ENCODE data around the gene PSMC3.

Gene PSMC3

DNA sequence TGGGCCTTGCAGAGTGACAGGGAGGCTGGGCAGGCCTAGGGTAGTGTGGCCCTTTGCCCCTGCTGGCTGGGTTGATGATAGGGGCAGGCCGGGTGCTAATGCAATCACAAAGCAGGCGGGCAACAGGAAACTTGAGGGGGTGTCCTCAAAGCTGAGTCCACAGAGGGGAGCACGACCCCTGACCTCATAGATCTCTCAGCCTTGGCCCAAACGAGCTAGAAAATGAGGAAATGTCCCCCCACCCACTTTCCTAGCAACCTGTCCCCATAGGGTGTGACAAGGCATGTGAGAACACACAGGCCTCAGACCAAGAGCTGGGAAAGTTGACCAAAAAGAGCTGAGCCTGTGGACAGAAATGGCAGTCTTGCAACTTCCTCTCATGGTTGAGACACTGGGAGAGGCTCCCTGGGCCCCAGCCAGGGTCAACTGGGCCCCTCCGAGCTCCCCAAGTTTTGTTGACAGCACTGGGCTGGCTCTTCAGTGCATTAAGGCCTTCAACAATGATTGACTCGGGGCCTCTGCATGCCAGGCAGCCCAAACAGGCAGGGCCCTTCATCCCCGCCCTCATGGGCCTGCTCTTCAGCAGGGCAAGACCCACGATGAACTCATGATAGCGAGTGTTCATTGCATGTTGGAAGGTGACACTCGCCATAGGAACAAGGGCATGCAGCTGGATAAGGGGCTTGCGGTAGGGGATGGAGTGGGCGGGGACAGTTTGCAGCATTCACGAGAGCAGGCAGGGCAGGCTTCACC is 38.1 kb downstream of the PSMC3 start:
- Histone ChIP-seq H3K36me3 (ENCODE audit: control insufficient read depth, insufficient read depth, low read length) (no peaks in the 10 kb centered on the region), H3K4me3 (replicated peaks; ENCODE audit: low read depth, low read length) (no peak overlapping the region), H3K27me3 (replicated peaks; ENCODE audit: control insufficient read depth, insufficient read depth, low read length) (no peaks in the 10 kb centered on the region)
- no peak for DNase-seq (ENCODE audit: extremely low read depth, insufficient read length)
- TF ChIP-seq CTCF (IDR thresholded peaks at IDR 0.05; ENCODE audit: insufficient read depth, low read length, poor library complexity, severe bottlenecking), result no peak

- Histone ChIP-seq H3K27me3 (replicated peaks; ENCODE audit: control insufficient read depth, insufficient read depth, low read length) (no peaks in the 10 kb centered on the region), H3K4me3 (replicated peaks; ENCODE audit: low read depth, low read length) (no peak overlapping the region), H3K36me3 (ENCODE audit: control insufficient read depth, insufficient read depth, low read length) (no peaks in the 10 kb centered on the region)
- no peak for DNase-seq (ENCODE audit: extremely low read depth, insufficient read length)
- TF ChIP-seq CTCF (IDR thresholded peaks at IDR 0.05; ENCODE audit: insufficient read depth, low read length, poor library complexity, severe bottlenecking), result no peak
Measured at GRCh38 chr11:47384498-47384897, 41.7 kb downstream of the PSMC3 start.

- Histone ChIP-seq H3K36me3 (ENCODE audit: control insufficient read depth, insufficient read depth, low read length) (no peaks in the 10 kb centered on the region), H3K27me3 (replicated peaks; ENCODE audit: control insufficient read depth, insufficient read depth, low read length) (no peaks in the 10 kb centered on the region), H3K4me3 (replicated peaks; ENCODE audit: low read depth, low read length) (no peak overlapping the region)
- TF ChIP-seq CTCF (IDR thresholded peaks at IDR 0.05; ENCODE audit: insufficient read depth, low read length, poor library complexity, severe bottlenecking), result no peak
- DNase-seq (ENCODE audit: extremely low read depth, insufficient read length), result no peak
Measured at GRCh38 chr11:47383071-47383470, 43.2 kb downstream of the PSMC3 start.

DNA sequence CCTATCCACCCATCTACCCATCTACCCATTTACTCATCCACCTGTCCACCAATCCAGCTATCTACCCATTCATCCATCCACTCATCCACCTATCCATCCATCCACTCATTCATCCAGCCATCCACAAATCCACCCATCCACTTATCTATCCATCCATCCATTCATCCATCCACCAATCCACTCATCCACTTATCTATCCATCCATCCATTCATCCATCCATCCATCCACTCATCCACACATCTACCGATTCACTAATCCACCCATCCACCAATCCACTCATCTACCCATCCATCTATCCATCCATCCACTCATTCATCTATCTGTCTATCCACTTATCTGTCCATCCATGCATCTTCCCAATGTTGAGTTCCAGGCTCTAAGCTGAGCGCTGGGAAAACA is 46.2 kb downstream of the PSMC3 start:
- no peaks in the 10 kb centered on the region for H3K27me3 ChIP-seq (replicated peaks; ENCODE audit: control insufficient read depth, insufficient read depth, low read length)
- no peak overlapping the region for H3K4me3 ChIP-seq (replicated peaks; ENCODE audit: low read depth, low read length)
- DNase-seq (ENCODE audit: extremely low read depth, insufficient read length), result no peak
- peaks cover 6% of the 10 kb centered on the region for H3K36me3 ChIP-seq (ENCODE audit: control insufficient read depth, insufficient read depth, low read length)
- no peak for TF ChIP-seq CTCF (IDR thresholded peaks at IDR 0.05; ENCODE audit: insufficient read depth, low read length, poor library complexity, severe bottlenecking)

DNA sequence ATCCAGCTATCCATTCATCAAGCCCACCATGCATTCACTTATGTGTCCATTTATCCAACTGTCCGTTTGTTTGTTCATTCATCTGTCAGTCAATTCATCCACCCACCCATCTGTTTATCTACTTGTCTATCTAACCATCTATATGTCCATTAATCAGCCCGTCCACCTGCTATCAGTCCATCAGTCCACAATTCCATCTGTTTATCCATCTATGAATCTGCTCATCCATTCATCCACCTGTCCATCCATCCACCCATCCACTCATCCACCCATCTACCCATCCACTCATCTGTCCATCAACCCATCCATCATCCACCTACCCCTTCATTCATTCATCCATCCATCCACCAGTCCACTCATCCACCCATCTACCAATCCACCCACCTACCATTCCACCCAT is 46.9 kb downstream of the PSMC3 start:
- TF ChIP-seq CTCF (IDR thresholded peaks at IDR 0.05; ENCODE audit: insufficient read depth, low read length, poor library complexity, severe bottlenecking), result no peak
- Histone ChIP-seq H3K36me3 (ENCODE audit: control insufficient read depth, insufficient read depth, low read length) (peaks cover 6% of the 10 kb centered on the region), H3K27me3 (replicated peaks; ENCODE audit: control insufficient read depth, insufficient read depth, low read length) (no peaks in the 10 kb centered on the region), H3K4me3 (replicated peaks; ENCODE audit: low read depth, low read length) (no peak overlapping the region)
- no peak for DNase-seq (ENCODE audit: extremely low read depth, insufficient read length)

DNA sequence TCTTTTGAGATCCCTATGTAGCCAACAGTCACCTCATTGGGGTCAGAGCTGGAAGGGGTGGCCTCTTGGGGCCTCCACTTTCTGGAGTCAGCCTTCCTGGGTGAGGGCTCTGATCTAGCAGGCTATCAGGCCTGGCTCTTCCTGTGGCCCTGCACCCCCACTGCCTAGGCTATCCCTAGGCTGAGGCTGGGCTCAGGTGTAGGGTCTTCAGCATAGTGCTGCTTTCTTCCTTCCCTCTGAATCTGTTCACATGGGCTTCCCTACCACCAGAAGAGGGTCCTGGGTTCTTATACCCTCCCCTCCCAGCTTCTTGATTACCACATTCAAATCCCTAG is 47.4 kb downstream of the PSMC3 start:
- Histone ChIP-seq H3K36me3 (ENCODE audit: control insufficient read depth, insufficient read depth, low read length) (peaks cover 6% of the 10 kb centered on the region), H3K27me3 (replicated peaks; ENCODE audit: control insufficient read depth, insufficient read depth, low read length) (no peaks in the 10 kb centered on the region), H3K4me3 (replicated peaks; ENCODE audit: low read depth, low read length) (peak overlapping the region; percentile 82)
- no peak for DNase-seq (ENCODE audit: extremely low read depth, insufficient read length)
- TF ChIP-seq CTCF (IDR thresholded peaks at IDR 0.05; ENCODE audit: insufficient read depth, low read length, poor library complexity, severe bottlenecking), result no peak

Data from GM06990 (cell line).